GM21360 (cell line): Measurements from ENCODE around the gene SELENOK.

Experiments used
- ATAC-seq: cut with Tn5 transposase; IDR thresholded peaks from one replicate; pipeline ENCODE4 v1.9.1; 2021; ENCODE audit warnings: mild to moderate bottlenecking, moderate library complexity; ENCODE audit not compliant: unreplicated experiment

The SELENOK gene

DNA sequence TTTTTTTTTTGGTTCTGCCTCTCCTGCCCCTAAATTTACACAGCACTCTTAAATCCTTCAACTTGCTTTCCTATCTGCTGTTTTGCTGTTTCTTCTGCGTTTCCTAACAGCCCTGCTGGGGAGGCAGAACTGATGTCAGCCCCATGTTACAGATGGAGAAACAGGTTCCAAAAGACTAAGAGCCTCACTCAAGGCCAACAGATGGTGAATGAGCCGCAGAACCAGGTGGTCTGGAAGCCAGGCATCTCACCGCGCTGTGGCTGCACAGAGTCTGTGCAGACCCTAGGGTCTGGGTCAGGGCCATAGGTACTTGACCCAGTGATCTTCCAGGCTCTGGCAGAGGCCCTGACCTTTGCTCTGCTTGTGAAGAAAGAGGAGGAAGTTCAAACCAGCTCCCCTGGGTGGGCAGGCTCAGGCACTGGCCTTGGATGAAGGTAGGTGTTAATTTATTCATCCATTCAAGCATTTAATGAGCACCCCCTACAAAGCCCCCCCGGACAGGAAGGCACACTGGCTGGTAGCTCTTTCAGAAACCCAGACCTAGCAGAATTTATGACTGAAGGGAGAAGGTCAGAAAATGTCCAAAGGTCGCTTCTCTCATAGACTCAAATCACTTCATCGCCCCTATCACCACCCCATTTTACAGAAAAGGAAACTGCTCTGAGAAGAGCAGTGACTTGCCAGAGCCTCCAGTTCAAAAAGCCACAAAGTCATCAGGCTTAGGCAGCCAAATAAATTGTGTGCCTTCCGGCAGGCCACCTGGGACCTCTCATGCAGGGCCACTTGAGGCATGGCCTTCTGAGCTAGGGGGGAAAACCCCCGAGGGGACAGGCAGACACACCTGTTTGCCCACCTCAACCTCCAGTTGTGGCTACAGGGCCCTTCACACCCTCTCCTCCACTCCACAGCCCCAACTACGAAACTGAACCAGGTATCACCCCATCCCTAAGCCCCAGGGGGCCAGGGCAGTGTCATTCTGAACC lies 48.2 kb downstream of the SELENOK start:
- ATAC-seq = no peak

DNA sequence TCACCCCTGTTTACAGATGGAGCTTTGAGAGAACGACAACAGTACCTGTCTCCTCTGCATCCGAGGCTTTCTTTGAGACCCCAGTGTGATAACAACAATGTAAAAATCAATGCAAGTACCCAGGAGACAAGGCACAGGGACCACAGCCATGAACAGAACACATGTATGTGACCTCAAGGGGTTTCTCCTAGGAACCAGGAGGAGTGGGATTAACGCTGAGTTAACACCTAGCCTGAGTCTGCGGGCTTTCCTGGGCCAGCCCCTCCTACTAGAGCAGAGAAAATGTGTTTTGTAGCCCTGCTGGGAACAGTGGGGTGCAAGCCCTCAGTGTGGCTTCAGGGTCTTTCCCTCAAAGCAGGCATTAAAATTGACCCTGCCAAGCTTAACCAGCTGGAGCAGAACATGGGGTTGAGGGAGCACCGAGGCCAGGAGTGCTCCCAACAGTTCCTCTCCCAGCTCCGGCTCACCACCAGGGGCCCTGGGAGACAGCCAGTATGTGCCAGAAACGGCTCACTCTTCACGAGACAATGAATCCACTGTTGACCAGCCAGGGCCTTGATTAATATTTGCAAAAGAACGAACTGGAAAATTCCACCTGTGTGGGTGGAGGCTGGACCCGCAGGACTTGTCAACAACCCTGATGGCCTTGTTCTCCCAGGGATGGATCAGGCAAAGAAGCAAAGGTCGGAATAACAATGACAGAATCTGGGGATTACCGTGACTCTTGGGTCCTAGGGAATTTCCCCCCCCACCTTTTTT lies 49.0 kb downstream of the SELENOK start:
- no peak for ATAC-seq

DNA sequence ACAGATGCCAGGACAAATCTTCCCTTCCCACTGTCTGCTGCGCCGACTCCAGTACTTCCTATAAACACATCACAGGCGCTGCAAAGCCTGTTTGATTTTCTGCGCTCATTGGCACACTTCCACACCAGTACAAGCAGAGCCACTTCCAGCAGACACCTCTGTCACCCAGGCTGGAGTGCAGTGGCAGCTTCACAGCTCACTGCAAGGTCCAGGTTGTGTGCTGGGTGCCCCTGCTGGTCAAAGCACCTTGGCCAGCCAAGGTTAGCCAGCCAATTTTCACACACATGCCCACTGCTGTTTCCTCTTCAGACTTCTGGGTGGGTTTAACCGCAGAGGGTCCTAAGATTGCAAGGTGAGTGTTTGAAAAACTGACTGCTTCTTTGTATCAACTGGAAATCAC lies 50.4 kb downstream of the SELENOK start:
- no peak for ATAC-seq

GRCh38 chr3:53837331-53837730 lies 54.3 kb downstream of the SELENOK start:
- ATAC-seq = no peak

DNA sequence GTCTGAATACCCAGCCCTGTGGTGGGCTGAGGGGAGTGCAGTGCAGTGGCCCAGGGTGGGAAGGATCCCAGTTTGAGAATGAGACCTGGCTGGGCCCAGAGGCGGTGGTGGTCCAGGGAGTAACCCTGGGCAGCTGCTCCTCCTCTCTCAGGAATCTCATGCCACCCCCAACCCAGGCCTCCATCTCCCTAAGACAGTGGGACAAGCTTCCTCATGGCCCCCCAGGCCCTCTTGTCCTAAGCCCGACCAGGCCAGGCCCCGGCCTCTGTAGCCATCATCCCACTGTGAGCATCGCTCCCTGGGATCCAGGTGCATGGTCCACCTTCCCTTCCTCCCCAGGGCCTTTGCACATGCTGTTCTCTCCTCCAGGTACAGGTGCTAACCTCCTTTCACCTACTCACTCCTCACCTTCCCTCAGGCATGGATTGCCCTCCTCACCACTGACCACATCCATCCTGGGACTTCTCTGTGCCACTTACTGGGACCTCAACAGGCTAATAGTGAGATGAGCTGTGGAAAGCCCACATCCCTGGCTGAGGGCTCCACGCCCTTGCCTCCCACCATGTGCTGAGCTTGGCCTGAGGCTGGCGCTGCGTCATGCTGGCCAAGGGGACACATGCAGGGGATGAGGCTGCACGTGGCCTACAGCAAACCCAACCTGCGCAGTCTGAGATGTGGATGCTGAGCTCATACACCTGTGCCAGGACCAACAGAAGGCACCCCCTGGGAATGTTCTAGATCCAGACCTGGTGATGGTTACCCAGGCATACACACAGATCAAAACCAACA lies 55.4 kb downstream of the SELENOK start:
- ATAC-seq = no peak

DNA sequence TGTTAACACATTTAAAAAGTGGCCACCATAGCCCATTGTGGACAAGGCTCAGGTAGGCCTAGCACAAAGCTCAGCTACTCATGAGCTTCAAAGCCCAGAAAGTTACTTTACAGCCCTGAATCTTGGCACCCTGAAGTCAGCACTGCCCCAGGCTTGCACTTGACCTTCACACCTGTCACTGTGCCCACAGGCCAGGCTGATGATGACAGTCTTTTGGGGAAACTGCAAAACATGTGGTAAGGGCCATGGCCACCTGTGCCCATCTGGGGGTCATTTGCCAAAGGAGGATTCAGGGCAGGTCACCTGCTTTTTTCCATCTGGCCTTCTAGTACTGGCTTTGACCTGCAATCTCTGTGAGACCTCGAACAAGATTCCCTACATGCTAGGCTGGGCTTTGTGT lies 56.4 kb downstream of the SELENOK start:
- ATAC-seq = no peak

- ATAC-seq = no peak
Observed at GRCh38 chr3:53834429-53835095, 57.1 kb downstream of the SELENOK start.
